H9 (cell line): ENCODE results near the gene GMPR2. TPM values are rescaled to one million over a fixed set of nuclear protein-coding genes. Genes with fewer than 3 reads are reported as not detected.

Experiments used
- DNase-seq: peaks from one replicate; pipeline ENCODE4 v3.0.0-alpha.2; 2017
- H2AFZ ChIP-seq: one replicate; pipeline ENCODE4 v1.6.1; 2013; ENCODE audit warnings: mild to moderate bottlenecking, low read length, control low read depth, moderate library complexity
- H2AK5ac ChIP-seq: 2 replicates; pipeline ENCODE4 v1.6.1; 2013; ENCODE audit warnings: low read length, control low read depth, mixed read lengths; ENCODE audit not compliant: insufficient read length
- H2BK120ac ChIP-seq: one replicate; pipeline ENCODE4 v1.6.1; 2013; ENCODE audit warnings: low read depth, mild to moderate bottlenecking, low read length, control low read depth, inconsistent platforms; ENCODE audit not compliant: poor library complexity, severe bottlenecking
- H2BK12ac ChIP-seq: 2 replicates; pipeline ENCODE4 v1.6.1; 2013; ENCODE audit warnings: low read length, control low read depth, mixed read lengths, low read depth; ENCODE audit not compliant: insufficient read length
- H2BK15ac ChIP-seq: 2 replicates; pipeline ENCODE4 v1.6.1; 2013; ENCODE audit warnings: low read depth, low read length, control low read depth
- H2BK20ac ChIP-seq: one replicate; pipeline ENCODE4 v1.6.1; 2013; ENCODE audit warnings: low read depth, mild to moderate bottlenecking, low read length, control low read depth, inconsistent platforms; ENCODE audit not compliant: poor library complexity, severe bottlenecking
- H2BK5ac ChIP-seq: 2 replicates; pipeline ENCODE4 v1.6.1; 2013; ENCODE audit warnings: low read length, control low read depth, mixed read lengths; ENCODE audit not compliant: insufficient read length
- H3K14ac ChIP-seq: 2 replicates; pipeline ENCODE4 v1.6.1; 2013; ENCODE audit warnings: low read length, control low read depth; ENCODE audit not compliant: insufficient read depth
- H3K18ac ChIP-seq: 2 replicates; pipeline ENCODE4 v1.6.1; 2013; ENCODE audit warnings: low read depth, mild to moderate bottlenecking, mixed read lengths, low read length, control low read depth; ENCODE audit not compliant: insufficient read length
- H3K23ac ChIP-seq: 2 replicates; pipeline ENCODE4 v1.6.1; 2013; ENCODE audit warnings: low read length, control low read depth, mixed read lengths, low read depth; ENCODE audit not compliant: insufficient read length
- H3K23me2 ChIP-seq: 2 replicates; pipeline ENCODE4 v1.6.1; 2013; ENCODE audit warnings: low read depth, mild to moderate bottlenecking, mixed read lengths, low read length, control low read depth; ENCODE audit not compliant: insufficient read length, poor library complexity, severe bottlenecking
- H3K27ac ChIP-seq: 2 replicates; pipeline ENCODE4 v1.5.1; 2013; ENCODE audit warnings: low read length, control low read depth, mixed read lengths, low read depth; ENCODE audit not compliant: insufficient read length
- H3K27me3 ChIP-seq: 2 replicates; pipeline ENCODE4 v1.6.1; 2013; ENCODE audit warnings: low read length, control low read depth, inconsistent platforms; ENCODE audit not compliant: insufficient read depth
- H3K4ac ChIP-seq: 2 replicates; pipeline ENCODE4 v1.6.1; 2013; ENCODE audit warnings: low read depth, mild to moderate bottlenecking, control low read depth, inconsistent platforms, low read length, moderate library complexity
- H3K4me1 ChIP-seq: 2 replicates; pipeline ENCODE4 v1.6.1; 2013; ENCODE audit warnings: low read length, control low read depth, inconsistent platforms; ENCODE audit not compliant: insufficient read depth
- H3K4me2 ChIP-seq: 2 replicates; pipeline ENCODE4 v1.6.1; 2013; ENCODE audit warnings: low read length, control low read depth, mixed read lengths; ENCODE audit not compliant: insufficient read length, insufficient read depth
- H3K56ac ChIP-seq: 2 replicates; pipeline ENCODE4 v1.6.1; 2013; ENCODE audit warnings: low read depth, mild to moderate bottlenecking, mixed read lengths, low read length, control low read depth; ENCODE audit not compliant: insufficient read length
- H3K79me1 ChIP-seq: 2 replicates; pipeline ENCODE4 v1.6.1; 2013; ENCODE audit warnings: low read depth, mild to moderate bottlenecking, moderate library complexity, low read length, control low read depth, inconsistent platforms; ENCODE audit not compliant: insufficient read depth, poor library complexity, severe bottlenecking
- H3K79me2 ChIP-seq: 2 replicates; pipeline ENCODE4 v1.6.1; 2013; ENCODE audit warnings: low read length, control low read depth, inconsistent platforms; ENCODE audit not compliant: insufficient read depth
- H3K9ac ChIP-seq: 2 replicates; pipeline ENCODE4 v1.6.1; 2013; ENCODE audit warnings: low read length, control low read depth, mixed read lengths; ENCODE audit not compliant: insufficient read length; ENCODE audit errors: extremely low read depth
- H3K9me3 ChIP-seq: one replicate; pipeline ENCODE4 v1.6.1; 2013; ENCODE audit warnings: low read depth, low read length, inconsistent platforms; ENCODE audit not compliant: control insufficient read depth
- H3T11ph ChIP-seq: one replicate; pipeline ENCODE4 v1.6.1; 2013; ENCODE audit warnings: mild to moderate bottlenecking, low read length, control low read depth, inconsistent platforms
- H4K20me1 ChIP-seq: one replicate; pipeline ENCODE4 v1.6.1; 2013; ENCODE audit not compliant: control insufficient read depth, insufficient read length, insufficient read depth
- H4K5ac ChIP-seq: 2 replicates; pipeline ENCODE4 v1.6.1; 2013; ENCODE audit warnings: low read depth, mild to moderate bottlenecking, mixed read lengths, low read length, control low read depth; ENCODE audit not compliant: insufficient read length
- H4K8ac ChIP-seq: replicated peaks from 2 replicates; pipeline ENCODE4 v1.6.1; 2013; ENCODE audit warnings: low read length, control low read depth, mixed read lengths, low read depth; ENCODE audit not compliant: insufficient read length
- H4K91ac ChIP-seq: 2 replicates; pipeline ENCODE4 v1.6.1; 2013; ENCODE audit warnings: low read depth, mild to moderate bottlenecking, moderate library complexity, mixed read lengths, low read length, control low read depth; ENCODE audit not compliant: insufficient read length
- H3K27ac Mint-ChIP-seq, 3 experiments: 2 replicates in 2 of 3; 3 replicates in 1 of 3; pipeline ENCODE4 v1.8.0; 2020 to 2021; ENCODE audit warnings: mixed read lengths in 3 of 3, mild to moderate bottlenecking in 1 of 3, moderate library complexity in 1 of 3
- H3K27me3 Mint-ChIP-seq: 2 replicates; pipeline ENCODE4 v1.8.0; 2021; ENCODE audit warnings: low read depth, mild to moderate bottlenecking, moderate library complexity, mixed read lengths
- H3K36me3 Mint-ChIP-seq, 3 experiments: 2 replicates in 2 of 3; 3 replicates in 1 of 3; pipeline ENCODE4 v1.8.0; 2020 to 2021; ENCODE audit warnings: low read depth in 3 of 3, mixed read lengths in 3 of 3; ENCODE audit not compliant: insufficient read depth in 1 of 3
- H3K4me1 Mint-ChIP-seq, 2 experiments: 2 replicates each; pipeline ENCODE4 v1.8.0; 2020; ENCODE audit warnings: mixed read lengths in 2 of 2
- H3K4me3 Mint-ChIP-seq, 2 experiments: 2 replicates in 1 of 2; 3 replicates in 1 of 2; pipeline ENCODE4 v1.8.0; 2020 to 2021; ENCODE audit warnings: mild to moderate bottlenecking in 2 of 2, mixed read lengths in 2 of 2, moderate library complexity in 1 of 2
- H3K9me3 Mint-ChIP-seq, 2 experiments: 2 replicates in 1 of 2; 3 replicates in 1 of 2; pipeline ENCODE4 v1.8.0; 2020; ENCODE audit warnings: mild to moderate bottlenecking in 2 of 2, mixed read lengths in 2 of 2, moderate library complexity in 1 of 2
- CTCF ChIP-seq: fragments of 200-600 bp; sonication (generic); conservative IDR thresholded peaks from 3 replicates; pipeline ENCODE4 v1.8.0; 2021; ENCODE audit warnings: antibody characterized with exemption, mild to moderate bottlenecking
- WGBS: extraction: QIAGEN DNeasy Blood & Tissue Kit; methylation state at CpG from one replicate; pipeline ENCODE4 v1.1.7; 2013; ENCODE audit warnings: missing lambda C conversion rate, low lambda C conversion rate, mixed read lengths; ENCODE audit not compliant: insufficient read length; ENCODE audit errors: extremely low coverage; 5-methylcytosine and 5-hydroxymethylcytosine counted together
- total RNA-seq: library from RNA; stranded (reverse); gene quantifications from 2 replicates; pipeline ENCODE4 v1.2.1, GENCODE V29; 2021

GMPR2 gene
- total RNA-seq, 1 experiment from 2014 or later = 84.7 TPM

GRCh38 chr14:24240110-24240918, 7.6 kb downstream of the GMPR2 start:
- H3T11ph ChIP-seq = no peak overlapping the region
- H3K36me3 Mint-ChIP-seq = peaks cover 35 to 58% (median 54%) of the 10 kb centered on the region in 3 experiments; a peak in 6 of 7 replicates
- H2AK5ac ChIP-seq = no peak overlapping the region
- H2BK120ac ChIP-seq = no peak overlapping the region
- H3K4me3 Mint-ChIP-seq = peak overlapping the region; percentile 71 to 92
- no peaks in the 10 kb centered on the region for H3K9me3 ChIP-seq
- no peak overlapping the region for H3K18ac ChIP-seq
- peaks cover 11 to 12% of the 10 kb centered on the region in 2 experiments for H3K4me1 Mint-ChIP-seq
- no peak for TF ChIP-seq CTCF
- H3K56ac ChIP-seq = no peak overlapping the region
- no peaks in the 10 kb centered on the region for H3K79me2 ChIP-seq
- no peak overlapping the region for H4K8ac ChIP-seq
- no peak overlapping the region for H3K27ac Mint-ChIP-seq
- H4K5ac ChIP-seq = no peak overlapping the region
- no peak overlapping the region for H2BK5ac ChIP-seq
- H3K4ac ChIP-seq = no peak overlapping the region
- no peak overlapping the region for H3K27ac ChIP-seq
- no peak overlapping the region for H3K23ac ChIP-seq
- no peak overlapping the region for H2BK20ac ChIP-seq
- peaks cover 2% of the 10 kb centered on the region for H4K20me1 ChIP-seq
- no peak for DNase-seq
- H2BK12ac ChIP-seq = no peak overlapping the region
- WGBS = no CpG with 5 or more reads among the region's 9 CpGs
- H3K4me1 ChIP-seq = no peaks in the 10 kb centered on the region
- H3K4me2 ChIP-seq = no peak overlapping the region
- no peaks in the 10 kb centered on the region for H3K9me3 Mint-ChIP-seq
- no peak overlapping the region for H4K91ac ChIP-seq
- H3K27me3 ChIP-seq = no peaks in the 10 kb centered on the region
- H2BK15ac ChIP-seq = no peak overlapping the region
- H3K9ac ChIP-seq = no peak overlapping the region
- peaks cover 6% of the 10 kb centered on the region for H3K23me2 ChIP-seq
- H3K79me1 ChIP-seq = no peaks in the 10 kb centered on the region
- no peak overlapping the region for H3K14ac ChIP-seq
- H3K27me3 Mint-ChIP-seq = peaks cover 6% of the 10 kb centered on the region; the same call in 1 of the 2 replicates
- no peak overlapping the region for H2AFZ ChIP-seq
